HepG2 (cell line): ENCODE measurements around the gene PHTF2. TPM values are rescaled to one million over a fixed set of nuclear protein-coding genes. Genes with fewer than 3 reads are reported as not detected.

Experiments used
- GMEB2 ChIP-seq: IDR thresholded peaks from 2 replicates; pipeline ENCODE4 v1.6.1; 2016; ENCODE audit warnings: missing biosample characterization, missing genetic modification reagents, low read depth
- MIER3 ChIP-seq: IDR thresholded peaks from 2 replicates; pipeline ENCODE4 v1.6.1; 2016; ENCODE audit warnings: missing compliant biosample characterization, borderline replicate concordance
- PAF1 ChIP-seq: IDR thresholded peaks from 2 replicates; pipeline ENCODE4 v1.6.1; 2016; ENCODE audit warnings: missing genetic modification reagents, missing compliant biosample characterization
- polyA plus RNA-seq, 8 experiments: library from polyadenylated mRNA; depleted of rRNA in 3 of 8; stranded (reverse) in 7 of 8; unstranded in 1 of 8; fragments of >200 nt; fragmentation: Illumina TruSeq in 4 of 8; extraction: Trizol in 4 of 8; gene quantifications; 2 replicates each; pipeline versions ENCODE4 v1.2.1 to v1.2.3, GENCODE V29; 2011 to 2016; ENCODE audit warnings: low read depth in 4 of 8, missing spikeins in 1 of 8, mixed read lengths in 1 of 8; ENCODE audit not compliant: insufficient read depth in 1 of 8
- total RNA-seq, 5 experiments: library from RNA; depleted of rRNA; stranded (reverse); fragments of >200 nt; fragmentation: Illumina TruSeq; extraction: Trizol; gene quantifications; 2 replicates each; pipeline ENCODE4 v1.2.3, GENCODE V29; 2016; ENCODE audit warnings: low read depth in 1 of 5
- TF ChIP-seq, protein P1 (sequence below), 2 experiments: fragments of 450-650 bp in 1 of 2; sonication (generic) in 1 of 2; formaldehyde crosslinking in 1 of 2; IDR thresholded peaks; 2 replicates each; pipeline versions ENCODE4 v1.6.1 to v1.8.0; 2016 to 2022; ENCODE audit warnings: antibody characterized with exemption in 1 of 2, mild to moderate bottlenecking in 1 of 2, missing genetic modification reagents in 1 of 2

PHTF2 gene
- total and polyA plus RNA-seq, 2 of the 13 experiments (the other 11 are each of a cell fraction or from before 2014, with no cell fraction given) = 7.4 to 10.2 TPM

- TF ChIP-seq, protein P1, sequence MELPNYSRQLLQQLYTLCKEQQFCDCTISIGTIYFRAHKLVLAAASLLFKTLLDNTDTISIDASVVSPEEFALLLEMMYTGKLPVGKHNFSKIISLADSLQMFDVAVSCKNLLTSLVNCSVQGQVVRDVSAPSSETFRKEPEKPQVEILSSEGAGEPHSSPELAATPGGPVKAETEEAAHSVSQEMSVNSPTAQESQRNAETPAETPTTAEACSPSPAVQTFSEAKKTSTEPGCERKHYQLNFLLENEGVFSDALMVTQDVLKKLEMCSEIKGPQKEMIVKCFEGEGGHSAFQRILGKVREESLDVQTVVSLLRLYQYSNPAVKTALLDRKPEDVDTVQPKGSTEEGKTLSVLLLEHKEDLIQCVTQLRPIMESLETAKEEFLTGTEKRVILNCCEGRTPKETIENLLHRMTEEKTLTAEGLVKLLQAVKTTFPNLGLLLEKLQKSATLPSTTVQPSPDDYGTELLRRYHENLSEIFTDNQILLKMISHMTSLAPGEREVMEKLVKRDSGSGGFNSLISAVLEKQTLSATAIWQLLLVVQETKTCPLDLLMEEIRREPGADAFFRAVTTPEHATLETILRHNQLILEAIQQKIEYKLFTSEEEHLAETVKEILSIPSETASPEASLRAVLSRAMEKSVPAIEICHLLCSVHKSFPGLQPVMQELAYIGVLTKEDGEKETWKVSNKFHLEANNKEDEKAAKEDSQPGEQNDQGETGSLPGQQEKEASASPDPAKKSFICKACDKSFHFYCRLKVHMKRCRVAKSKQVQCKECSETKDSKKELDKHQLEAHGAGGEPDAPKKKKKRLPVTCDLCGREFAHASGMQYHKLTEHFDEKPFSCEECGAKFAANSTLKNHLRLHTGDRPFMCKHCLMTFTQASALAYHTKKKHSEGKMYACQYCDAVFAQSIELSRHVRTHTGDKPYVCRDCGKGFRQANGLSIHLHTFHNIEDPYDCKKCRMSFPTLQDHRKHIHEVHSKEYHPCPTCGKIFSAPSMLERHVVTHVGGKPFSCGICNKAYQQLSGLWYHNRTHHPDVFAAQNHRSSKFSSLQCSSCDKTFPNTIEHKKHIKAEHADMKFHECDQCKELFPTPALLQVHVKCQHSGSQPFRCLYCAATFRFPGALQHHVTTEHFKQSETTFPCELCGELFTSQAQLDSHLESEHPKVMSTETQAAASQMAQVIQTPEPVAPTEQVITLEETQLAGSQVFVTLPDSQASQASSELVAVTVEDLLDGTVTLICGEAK (IDR thresholded peaks at IDR 0.05) = no peak
- TF ChIP-seq, protein P1 (CRISPR knock-in tag; IDR thresholded peaks at IDR 0.05) = no peak
- no peak for TF ChIP-seq MIER3 (CRISPR knock-in tag)
- TF ChIP-seq PAF1 (CRISPR knock-in tag) = no peak
- no peak for TF ChIP-seq GMEB2 (CRISPR knock-in tag)
Measured at GRCh38 chr7:77950548-77950947, 152.0 kb downstream of the PHTF2 start (continued).
